ENCODE data around the gene GALNT16.

GALNT16 gene

DNA sequence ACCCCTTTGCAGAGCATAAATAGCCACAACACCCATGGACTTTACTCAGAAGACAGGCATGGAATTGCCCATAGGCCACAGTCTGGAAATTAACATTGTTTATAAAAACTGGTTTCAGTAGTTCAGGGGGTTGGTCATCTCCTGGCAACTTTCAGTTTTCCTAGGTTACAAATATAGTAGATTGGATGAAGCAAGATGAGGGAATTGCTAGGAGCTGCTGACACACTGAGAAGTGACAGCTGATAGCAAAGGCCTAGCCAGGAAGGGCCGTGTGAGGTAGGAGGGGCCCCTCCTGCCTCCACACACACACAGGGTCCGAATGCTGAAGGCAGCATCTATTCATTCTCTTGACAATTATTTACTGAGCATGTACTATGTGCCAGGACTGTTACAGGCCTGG lies 8.3 kb downstream of the GALNT16 start:
- H3K27me3 ChIP-seq (ENCODE audit: insufficient read depth, low read depth) = no peaks in the 10 kb centered on the region
- no peaks in the 10 kb centered on the region for H4K20me1 ChIP-seq (ENCODE audit: insufficient read depth)
- H2AFZ ChIP-seq (ENCODE audit: low read depth) = no peak overlapping the region
- H3K27ac ChIP-seq = no peak overlapping the region
- H3K36me3 ChIP-seq (ENCODE audit: insufficient read depth) = no peaks in the 10 kb centered on the region
- no peak overlapping the region for H3K4me3 ChIP-seq (IDR thresholded peaks at IDR 0.05; ENCODE audit: insufficient read depth, low read depth, low read length)
- no peak overlapping the region for H3K4me2 ChIP-seq
- H3K9ac ChIP-seq = no peak overlapping the region
- H3K4me1 ChIP-seq (ENCODE audit: low read depth, poor library complexity, severe bottlenecking) = no peaks in the 10 kb centered on the region
- H3K79me2 ChIP-seq (ENCODE audit: insufficient read depth, low read depth) = no peaks in the 10 kb centered on the region
- TF ChIP-seq, protein P1, sequence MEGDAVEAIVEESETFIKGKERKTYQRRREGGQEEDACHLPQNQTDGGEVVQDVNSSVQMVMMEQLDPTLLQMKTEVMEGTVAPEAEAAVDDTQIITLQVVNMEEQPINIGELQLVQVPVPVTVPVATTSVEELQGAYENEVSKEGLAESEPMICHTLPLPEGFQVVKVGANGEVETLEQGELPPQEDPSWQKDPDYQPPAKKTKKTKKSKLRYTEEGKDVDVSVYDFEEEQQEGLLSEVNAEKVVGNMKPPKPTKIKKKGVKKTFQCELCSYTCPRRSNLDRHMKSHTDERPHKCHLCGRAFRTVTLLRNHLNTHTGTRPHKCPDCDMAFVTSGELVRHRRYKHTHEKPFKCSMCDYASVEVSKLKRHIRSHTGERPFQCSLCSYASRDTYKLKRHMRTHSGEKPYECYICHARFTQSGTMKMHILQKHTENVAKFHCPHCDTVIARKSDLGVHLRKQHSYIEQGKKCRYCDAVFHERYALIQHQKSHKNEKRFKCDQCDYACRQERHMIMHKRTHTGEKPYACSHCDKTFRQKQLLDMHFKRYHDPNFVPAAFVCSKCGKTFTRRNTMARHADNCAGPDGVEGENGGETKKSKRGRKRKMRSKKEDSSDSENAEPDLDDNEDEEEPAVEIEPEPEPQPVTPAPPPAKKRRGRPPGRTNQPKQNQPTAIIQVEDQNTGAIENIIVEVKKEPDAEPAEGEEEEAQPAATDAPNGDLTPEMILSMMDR (conservative IDR thresholded peaks at IDR 0.05; ENCODE audit: low read depth, low read length) = no peak

DNA sequence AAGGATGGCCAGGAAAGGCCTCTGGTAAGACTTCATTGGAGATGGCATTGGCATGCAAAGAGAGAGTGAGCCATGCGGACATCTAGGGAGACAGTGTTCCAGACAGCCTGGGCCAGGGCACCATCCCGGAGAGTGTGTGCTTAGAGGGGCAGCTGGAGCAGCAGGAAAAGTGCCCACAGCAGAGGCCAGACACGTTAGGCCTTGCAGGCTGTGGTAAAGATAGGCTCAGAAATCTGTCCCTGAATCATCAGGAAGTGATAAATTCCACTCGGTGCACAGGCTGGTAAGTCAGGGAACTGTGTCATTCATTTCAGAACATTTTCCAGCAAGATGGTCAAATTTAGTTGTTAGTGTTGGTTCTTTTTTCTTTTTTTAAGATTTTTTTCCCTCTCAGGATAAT lies 8.8 kb downstream of the GALNT16 start:
- no peak overlapping the region for H3K4me3 ChIP-seq (IDR thresholded peaks at IDR 0.05; ENCODE audit: insufficient read depth, low read depth, low read length)
- no peaks in the 10 kb centered on the region for H3K27me3 ChIP-seq (ENCODE audit: insufficient read depth, low read depth)
- H3K27ac ChIP-seq = no peak overlapping the region
- no peak overlapping the region for H2AFZ ChIP-seq (ENCODE audit: low read depth)
- no peak overlapping the region for H3K9ac ChIP-seq
- H3K4me1 ChIP-seq (ENCODE audit: low read depth, poor library complexity, severe bottlenecking) = no peaks in the 10 kb centered on the region
- H3K4me2 ChIP-seq = no peak overlapping the region
- H3K79me2 ChIP-seq (ENCODE audit: insufficient read depth, low read depth) = no peaks in the 10 kb centered on the region
- no peaks in the 10 kb centered on the region for H3K36me3 ChIP-seq (ENCODE audit: insufficient read depth)
- TF ChIP-seq, protein P1 (conservative IDR thresholded peaks at IDR 0.05; ENCODE audit: low read depth, low read length) = no peak
- no peaks in the 10 kb centered on the region for H4K20me1 ChIP-seq (ENCODE audit: insufficient read depth)

DNA sequence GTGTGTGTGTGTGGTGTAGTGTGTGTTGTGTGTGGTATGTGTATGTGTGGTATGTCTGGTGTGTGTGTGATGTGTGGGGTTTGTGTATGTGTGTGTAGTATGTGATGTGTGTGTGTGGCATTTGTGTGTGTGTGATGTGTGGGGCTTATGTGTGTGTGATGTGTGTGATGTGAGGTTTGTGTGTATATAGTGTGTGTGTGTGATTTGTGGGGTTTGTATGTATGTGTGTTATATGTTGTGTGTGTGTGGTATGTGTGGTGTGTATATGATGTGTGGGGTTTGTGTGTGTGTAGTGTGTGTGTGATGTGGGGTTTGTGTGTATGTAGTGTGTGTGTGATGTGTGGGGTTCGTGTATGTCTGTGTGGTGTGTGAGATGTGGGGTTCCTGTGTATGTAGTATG lies 9.4 kb downstream of the GALNT16 start:
- H3K27ac ChIP-seq = no peak overlapping the region
- H3K4me2 ChIP-seq = no peak overlapping the region
- H2AFZ ChIP-seq (ENCODE audit: low read depth) = no peak overlapping the region
- H3K4me3 ChIP-seq (IDR thresholded peaks at IDR 0.05; ENCODE audit: insufficient read depth, low read depth, low read length) = no peak overlapping the region
- no peaks in the 10 kb centered on the region for H3K4me1 ChIP-seq (ENCODE audit: low read depth, poor library complexity, severe bottlenecking)
- TF ChIP-seq, protein P1 (conservative IDR thresholded peaks at IDR 0.05; ENCODE audit: low read depth, low read length) = no peak
- H3K36me3 ChIP-seq (ENCODE audit: insufficient read depth) = no peaks in the 10 kb centered on the region
- H3K27me3 ChIP-seq (ENCODE audit: insufficient read depth, low read depth) = no peaks in the 10 kb centered on the region
- H3K9ac ChIP-seq = no peak overlapping the region
- H3K79me2 ChIP-seq (ENCODE audit: insufficient read depth, low read depth) = no peaks in the 10 kb centered on the region
- H4K20me1 ChIP-seq (ENCODE audit: insufficient read depth) = no peaks in the 10 kb centered on the region

DNA sequence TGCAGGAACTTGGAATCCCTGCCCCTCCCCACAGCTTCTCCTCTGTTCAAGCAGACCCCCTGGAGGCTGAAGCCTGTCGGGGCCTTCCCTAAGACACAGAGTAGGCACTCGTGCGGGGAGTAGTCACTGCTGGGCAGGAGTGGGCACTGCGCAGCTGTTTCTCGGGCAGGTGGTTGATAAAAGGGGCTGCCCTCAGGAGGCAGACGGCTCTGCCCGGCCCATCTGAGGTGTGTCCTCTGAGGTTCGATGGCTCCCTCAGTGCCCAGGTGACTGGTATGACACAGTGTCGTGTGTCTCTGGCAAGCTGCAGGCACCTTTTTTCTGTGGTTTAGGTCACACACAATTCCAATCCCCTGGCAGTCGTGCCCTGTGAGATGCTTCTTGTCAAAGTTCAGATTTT lies 10.1 kb downstream of the GALNT16 start:
- no peak overlapping the region for H3K27ac ChIP-seq
- no peaks in the 10 kb centered on the region for H4K20me1 ChIP-seq (ENCODE audit: insufficient read depth)
- no peak overlapping the region for H3K9ac ChIP-seq
- no peaks in the 10 kb centered on the region for H3K4me1 ChIP-seq (ENCODE audit: low read depth, poor library complexity, severe bottlenecking)
- H2AFZ ChIP-seq (ENCODE audit: low read depth) = no peak overlapping the region
- TF ChIP-seq, protein P1 (conservative IDR thresholded peaks at IDR 0.05; ENCODE audit: low read depth, low read length) = no peak
- H3K36me3 ChIP-seq (ENCODE audit: insufficient read depth) = no peaks in the 10 kb centered on the region
- no peaks in the 10 kb centered on the region for H3K79me2 ChIP-seq (ENCODE audit: insufficient read depth, low read depth)
- H3K4me3 ChIP-seq (IDR thresholded peaks at IDR 0.05; ENCODE audit: insufficient read depth, low read depth, low read length) = no peak overlapping the region
- H3K4me2 ChIP-seq = no peak overlapping the region
- H3K27me3 ChIP-seq (ENCODE audit: insufficient read depth, low read depth) = no peaks in the 10 kb centered on the region
